MM.1S (cell line): ENCODE results near the gene PRIMPOL.

Experiments used
- DNase-seq: peaks from one replicate; pipeline ENCODE4 v3.0.0-alpha.2; 2015
- H2AFZ ChIP-seq: fragments of 300-600 bp; sonication (generic); 2 replicates; pipeline ENCODE4 v1.6.0; 2016; ENCODE audit warnings: antibody characterized with exemption, low read length
- H3F3A ChIP-seq: fragments of 300-600 bp; sonication (generic); 2 replicates; pipeline ENCODE4 v1.6.1; 2016; ENCODE audit warnings: mild to moderate bottlenecking, antibody characterized with exemption, low read length, moderate library complexity, mixed read lengths; ENCODE audit not compliant: insufficient read depth
- H3K27ac ChIP-seq: fragments of 300-600 bp; sonication (generic); 2 replicates; pipeline ENCODE4 v1.5.1; 2016; ENCODE audit warnings: mild to moderate bottlenecking, low read length
- H3K27me3 ChIP-seq: fragments of 300-600 bp; sonication (generic); replicated peaks from 2 replicates; pipeline ENCODE4 v1.6.0; 2016; ENCODE audit warnings: low read length; ENCODE audit not compliant: insufficient read depth
- H3K36me3 ChIP-seq: fragments of 300-600 bp; sonication (generic); replicated peaks from 2 replicates; pipeline ENCODE4 v1.6.1; 2016; ENCODE audit warnings: mild to moderate bottlenecking, low read length, mixed read lengths; ENCODE audit not compliant: insufficient read depth
- H3K4me1 ChIP-seq: fragments of 300-600 bp; sonication (generic); 2 replicates; pipeline ENCODE4 v1.6.1; 2016; ENCODE audit warnings: low read length, mixed read lengths
- H3K4me2 ChIP-seq: fragments of 300-600 bp; sonication (generic); 2 replicates; pipeline ENCODE4 v1.6.0; 2016; ENCODE audit warnings: low read depth, low read length
- H3K4me3 ChIP-seq: fragments of 300-600 bp; sonication (generic); 2 replicates; pipeline ENCODE4 v1.5.1; 2016; ENCODE audit warnings: low read length, mixed read lengths
- H3K79me2 ChIP-seq: fragments of 300-600 bp; sonication (generic); 2 replicates; pipeline ENCODE4 v1.6.1; 2016; ENCODE audit warnings: mixed run types, low read length, mixed read lengths
- H3K9ac ChIP-seq: fragments of 300-600 bp; sonication (generic); 2 replicates; pipeline ENCODE4 v1.6.1; 2016; ENCODE audit warnings: low read length, mixed read lengths
- H3K9me2 ChIP-seq: fragments of 300-600 bp; sonication (generic); replicated peaks from 2 replicates; pipeline ENCODE4 v1.6.1; 2016; ENCODE audit warnings: mild to moderate bottlenecking, low read length, mixed read lengths; ENCODE audit not compliant: insufficient read depth
- H3K9me3 ChIP-seq: fragments of 300-600 bp; sonication (generic); replicated peaks from 2 replicates; pipeline ENCODE4 v1.6.1; 2016; ENCODE audit warnings: mild to moderate bottlenecking, low read length, mixed read lengths; ENCODE audit not compliant: insufficient read depth
- H4K20me1 ChIP-seq: fragments of 300-600 bp; sonication (generic); 2 replicates; pipeline ENCODE4 v1.6.1; 2016; ENCODE audit warnings: mild to moderate bottlenecking, low read length, moderate library complexity, mixed read lengths; ENCODE audit not compliant: insufficient read depth
- CTCF ChIP-seq: fragments of 300-600 bp; sonication (generic); IDR thresholded peaks from 2 replicates; pipeline ENCODE4 v1.5.1; 2016; ENCODE audit warnings: antibody characterized with exemption, low read length, mixed read lengths
- EZH2 ChIP-seq: fragments of 300-600 bp; sonication (generic); optimal IDR thresholded peaks from 2 replicates; pipeline ENCODE3; 2017; ENCODE audit warnings: low read depth, mild to moderate bottlenecking, antibody characterized with exemption, low read length, mixed read lengths
- EZH2phosphoT487 ChIP-seq: fragments of 300-600 bp; sonication (generic); IDR thresholded peaks from 2 replicates; pipeline ENCODE4 v1.6.1; 2018; ENCODE audit warnings: antibody characterized with exemption, low read length

PRIMPOL gene

GRCh38 chr4:184729946-184730345 is 80.4 kb downstream of the PRIMPOL start:
- Histone ChIP-seq H3K36me3 (peaks cover 13% of the 10 kb centered on the region; the same call in 1 of the 2 replicates), H3F3A (peaks cover 11% of the 10 kb centered on the region; the same call in 1 of the 2 replicates), H4K20me1 (no peaks in the 10 kb centered on the region), H3K4me3 (no peak overlapping the region), H3K27ac (no peak overlapping the region), H3K9me2 (no peaks in the 10 kb centered on the region), H3K4me1 (peaks cover 21% of the 10 kb centered on the region), H3K79me2 (peaks cover 90% of the 10 kb centered on the region), H3K4me2 (no peak overlapping the region), H3K9ac (no peak overlapping the region), H3K9me3 (no peaks in the 10 kb centered on the region), H2AFZ (no peak overlapping the region), H3K27me3 (no peaks in the 10 kb centered on the region)
- no peak for DNase-seq
- TF ChIP-seq EZH2phosphoT487 (no peak), CTCF (no peak), EZH2 (no peak)

GRCh38 chr4:184731056-184731455 is 81.5 kb downstream of the PRIMPOL start:
- H3K36me3 ChIP-seq = peaks cover 13% of the 10 kb centered on the region; the same call in 1 of the 2 replicates
- H3K27me3 ChIP-seq = no peaks in the 10 kb centered on the region
- TF ChIP-seq EZH2phosphoT487 (no peak), EZH2 (no peak), CTCF (no peak)
- no peaks in the 10 kb centered on the region for H3K9me3 ChIP-seq
- no peak overlapping the region for H3K4me3 ChIP-seq
- peaks cover 11% of the 10 kb centered on the region; the same call in 1 of the 2 replicates for H3F3A ChIP-seq
- no peaks in the 10 kb centered on the region for H3K9me2 ChIP-seq
- H2AFZ ChIP-seq = no peak overlapping the region
- H3K9ac ChIP-seq = no peak overlapping the region
- DNase-seq = no peak
- H4K20me1 ChIP-seq = no peaks in the 10 kb centered on the region
- peak overlapping the region; percentile 74; the same call in 1 of the 2 replicates for H3K4me2 ChIP-seq
- H3K4me1 ChIP-seq = peaks cover 21% of the 10 kb centered on the region
- H3K79me2 ChIP-seq = peaks cover 79% of the 10 kb centered on the region
- H3K27ac ChIP-seq = no peak overlapping the region

GRCh38 chr4:184732126-184732525 is 82.6 kb downstream of the PRIMPOL start:
- H3K4me1 ChIP-seq = peaks cover 21% of the 10 kb centered on the region
- H3K27ac ChIP-seq = peak overlapping the region; percentile 80; the same call in 1 of the 2 replicates
- no peaks in the 10 kb centered on the region for H3K27me3 ChIP-seq
- TF ChIP-seq EZH2phosphoT487 (no peak), CTCF (no peak), EZH2 (no peak)
- no peaks in the 10 kb centered on the region for H3K9me3 ChIP-seq
- H3K9me2 ChIP-seq = no peaks in the 10 kb centered on the region
- no peaks in the 10 kb centered on the region for H4K20me1 ChIP-seq
- H3K4me2 ChIP-seq = peak overlapping the region; percentile 74
- H3K9ac ChIP-seq = peak overlapping the region; percentile 93
- H3K36me3 ChIP-seq = peaks cover 13% of the 10 kb centered on the region; the same call in 1 of the 2 replicates
- peak overlapping the region; percentile 97 for H3K4me3 ChIP-seq
- peaks cover 68% of the 10 kb centered on the region for H3K79me2 ChIP-seq
- no peak overlapping the region for H2AFZ ChIP-seq
- no peak for DNase-seq
- H3F3A ChIP-seq = peaks cover 11% of the 10 kb centered on the region; the same call in 1 of the 2 replicates
